PC-9 (cell line): ENCODE measurements around the gene LIMCH1.

Source experiments
- EZH2 ChIP-seq: fragments of 200-600 bp; sonication (generic); IDR thresholded peaks from 2 replicates; pipeline ENCODE4 v1.8.0; 2017; ENCODE audit warnings: antibody characterized with exemption, low read depth
- TF ChIP-seq, protein P1 (sequence below): fragments of 200-600 bp; sonication (generic); conservative IDR thresholded peaks from 2 replicates; pipeline ENCODE4 v1.6.1; 2017; ENCODE audit warnings: mixed run types, antibody characterized with exemption, mild to moderate bottlenecking, moderate library complexity

DNA sequence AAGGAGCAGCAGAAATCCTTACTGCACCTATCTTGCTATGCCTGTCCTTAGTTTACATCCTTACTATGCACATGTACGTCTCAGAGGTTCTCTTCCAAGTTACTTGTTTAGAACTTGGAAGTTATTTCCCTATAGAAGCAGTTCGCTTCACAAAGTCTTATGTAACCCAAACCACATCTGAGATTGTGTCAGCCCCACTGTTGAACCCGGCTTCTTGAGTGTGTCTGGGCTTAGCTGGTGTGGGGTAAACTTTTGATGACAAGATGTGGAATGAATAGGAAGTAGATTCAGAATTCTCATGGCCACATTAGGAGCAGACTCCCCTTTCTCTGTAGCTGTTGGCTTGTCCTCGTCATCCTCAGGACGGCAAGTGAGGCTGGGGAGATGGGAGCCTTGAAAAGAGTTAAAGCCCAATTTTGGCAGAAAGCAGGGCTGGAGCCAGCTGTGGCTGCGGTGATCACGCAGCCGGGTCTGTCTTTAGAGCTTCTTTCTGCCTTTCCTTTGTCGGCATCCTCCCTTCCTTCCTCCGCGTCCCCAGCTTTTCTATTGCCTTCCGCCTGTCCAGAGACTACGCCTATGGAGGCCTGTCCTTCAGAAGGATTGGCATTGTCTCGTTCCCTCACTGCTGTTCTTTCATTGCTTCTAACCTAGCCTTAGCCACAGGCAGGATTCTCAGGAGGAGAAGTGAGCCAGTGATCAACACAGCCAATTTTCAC lies 23.0 kb upstream of the LIMCH1 start:
- TF ChIP-seq, protein P1, sequence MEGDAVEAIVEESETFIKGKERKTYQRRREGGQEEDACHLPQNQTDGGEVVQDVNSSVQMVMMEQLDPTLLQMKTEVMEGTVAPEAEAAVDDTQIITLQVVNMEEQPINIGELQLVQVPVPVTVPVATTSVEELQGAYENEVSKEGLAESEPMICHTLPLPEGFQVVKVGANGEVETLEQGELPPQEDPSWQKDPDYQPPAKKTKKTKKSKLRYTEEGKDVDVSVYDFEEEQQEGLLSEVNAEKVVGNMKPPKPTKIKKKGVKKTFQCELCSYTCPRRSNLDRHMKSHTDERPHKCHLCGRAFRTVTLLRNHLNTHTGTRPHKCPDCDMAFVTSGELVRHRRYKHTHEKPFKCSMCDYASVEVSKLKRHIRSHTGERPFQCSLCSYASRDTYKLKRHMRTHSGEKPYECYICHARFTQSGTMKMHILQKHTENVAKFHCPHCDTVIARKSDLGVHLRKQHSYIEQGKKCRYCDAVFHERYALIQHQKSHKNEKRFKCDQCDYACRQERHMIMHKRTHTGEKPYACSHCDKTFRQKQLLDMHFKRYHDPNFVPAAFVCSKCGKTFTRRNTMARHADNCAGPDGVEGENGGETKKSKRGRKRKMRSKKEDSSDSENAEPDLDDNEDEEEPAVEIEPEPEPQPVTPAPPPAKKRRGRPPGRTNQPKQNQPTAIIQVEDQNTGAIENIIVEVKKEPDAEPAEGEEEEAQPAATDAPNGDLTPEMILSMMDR, result no peak
- no peak for TF ChIP-seq EZH2
